SHP77 (cell line): ENCODE measurements around the gene ELP1.
"Not testable (repeated sequence)": the region's sequence is repeated elsewhere in the genome, so short reads cannot be mapped to it uniquely, and the experiment has no call there.

Source experiments
- DNase-seq, 2 experiments: peaks; one replicate each; lab custom pipeline; 2025; lab: John Stamatoyannopoulos, UW

ELP1 gene

DNA sequence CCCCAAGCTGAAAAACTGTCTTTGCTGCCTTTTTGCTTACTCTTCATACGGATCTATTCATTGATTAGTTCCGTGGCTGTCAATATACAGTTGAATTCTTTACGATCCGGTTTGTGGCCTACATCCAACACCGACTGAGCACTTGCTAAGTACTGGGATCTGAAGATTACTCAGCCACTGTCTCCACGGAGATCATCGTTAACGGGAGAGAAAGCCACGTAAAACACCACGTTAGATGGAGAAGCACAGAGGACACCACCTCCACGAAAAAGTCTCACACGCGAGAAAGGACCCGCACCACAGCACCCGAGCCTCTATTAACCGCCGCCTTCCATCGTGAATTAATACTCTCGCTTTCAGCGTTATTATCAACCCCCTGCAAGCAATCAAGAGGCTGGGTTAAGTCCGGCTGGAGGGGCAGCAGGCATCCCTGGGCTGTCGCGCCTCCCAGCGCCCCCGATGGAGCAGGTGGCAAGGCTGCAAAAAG lies 650 bp downstream of the ELP1 start:
- no peak for DNase-seq

DNA sequence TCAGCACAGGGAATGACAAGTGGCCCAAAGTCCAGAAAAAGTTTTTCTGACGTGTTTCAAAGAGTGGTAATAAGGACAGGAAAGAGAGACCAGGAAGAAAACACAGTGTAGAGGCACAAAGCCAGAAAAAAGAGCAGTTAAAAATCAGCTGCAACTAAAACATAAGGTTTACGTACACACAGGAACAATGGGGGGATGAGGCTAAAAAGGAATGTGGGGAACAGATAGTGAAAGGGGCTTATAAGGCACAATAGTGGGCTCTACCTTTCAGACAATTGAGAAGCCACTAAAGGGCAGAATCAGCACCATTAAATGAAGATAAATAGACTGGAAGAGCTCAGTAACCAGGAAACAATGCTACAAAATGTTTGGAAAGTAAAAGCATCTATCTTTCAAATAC lies 5.5 kb downstream of the ELP1 start:
- no peak for DNase-seq

DNA sequence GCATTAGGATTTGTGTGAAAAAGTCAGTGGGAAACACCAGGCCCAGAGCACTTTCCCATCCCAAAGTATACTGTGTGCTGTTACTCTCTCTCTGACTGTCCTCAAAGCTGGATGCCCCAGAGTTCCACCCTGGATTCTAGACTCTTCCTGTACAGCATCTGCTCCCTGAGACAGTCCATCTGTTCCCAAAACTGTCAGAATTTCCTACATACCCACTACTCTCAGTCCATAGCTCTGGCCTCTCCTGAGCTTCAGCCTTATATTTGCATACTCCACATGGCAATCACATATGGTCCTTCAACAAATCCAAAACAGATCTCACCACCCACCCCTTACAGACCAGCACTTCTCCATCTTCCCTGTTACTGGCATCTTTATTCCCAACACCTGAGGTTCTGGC lies 9.5 kb downstream of the ELP1 start:
- DNase-seq, result no peak

DNA sequence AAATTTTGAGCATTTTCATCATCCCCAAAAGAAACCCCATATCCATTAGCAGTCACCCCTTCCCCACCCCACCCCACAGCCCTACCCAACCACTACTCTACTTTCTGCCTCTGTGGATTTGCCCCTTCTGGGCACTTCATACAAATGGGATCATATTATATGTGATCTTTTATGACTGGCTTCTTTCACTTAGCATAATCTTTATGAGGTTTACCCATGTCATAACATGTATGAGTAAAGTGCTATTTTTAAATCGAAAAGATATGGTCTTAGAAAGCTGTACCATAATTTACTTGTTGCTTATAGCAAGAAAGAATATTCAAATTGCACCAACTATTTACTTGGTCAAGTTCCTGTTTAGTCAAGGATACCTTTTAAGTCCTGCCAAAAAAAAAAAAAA lies 12.7 kb downstream of the ELP1 start:
- no peak for DNase-seq

DNA sequence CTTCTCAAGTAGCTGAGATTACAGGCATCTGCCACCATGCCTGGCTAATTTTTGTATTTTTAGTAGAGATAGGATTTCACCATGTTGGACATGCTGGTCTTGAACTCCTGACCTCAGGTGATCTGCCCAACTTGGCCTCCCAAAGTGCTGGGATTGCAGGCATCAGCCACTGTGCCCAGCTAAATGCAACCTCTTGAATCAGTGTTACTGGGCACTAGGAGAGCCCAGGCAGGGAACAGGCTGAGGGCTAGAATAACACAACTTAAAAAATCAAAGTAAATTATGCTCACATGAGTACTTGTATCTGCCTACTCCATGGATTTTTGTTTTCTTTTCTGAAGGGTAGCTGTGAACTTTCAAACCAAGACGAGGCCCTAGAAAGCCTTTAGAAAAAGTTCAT lies 13.5 kb downstream of the ELP1 start:
- DNase-seq, result not testable (repeated sequence)

DNA sequence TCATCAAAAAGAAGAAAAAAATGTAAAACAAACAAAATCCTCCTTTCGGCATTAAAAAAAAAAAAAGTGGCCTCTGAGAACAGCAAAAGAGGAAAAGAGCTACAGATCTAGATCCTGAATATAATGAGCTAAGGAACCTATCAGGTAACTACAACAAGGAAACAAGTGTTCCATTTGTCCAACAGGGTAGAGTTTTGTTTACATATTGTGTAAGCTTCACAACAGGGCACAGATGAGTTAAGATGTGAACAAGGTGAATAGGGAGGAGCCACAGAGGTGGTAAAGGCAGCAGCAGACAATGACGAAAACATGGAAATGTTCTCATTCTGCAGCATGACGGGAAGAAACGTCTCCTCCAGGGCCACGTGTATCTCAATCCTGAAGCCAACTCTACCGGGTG lies 14.4 kb downstream of the ELP1 start:
- DNase-seq, result no peak

DNA sequence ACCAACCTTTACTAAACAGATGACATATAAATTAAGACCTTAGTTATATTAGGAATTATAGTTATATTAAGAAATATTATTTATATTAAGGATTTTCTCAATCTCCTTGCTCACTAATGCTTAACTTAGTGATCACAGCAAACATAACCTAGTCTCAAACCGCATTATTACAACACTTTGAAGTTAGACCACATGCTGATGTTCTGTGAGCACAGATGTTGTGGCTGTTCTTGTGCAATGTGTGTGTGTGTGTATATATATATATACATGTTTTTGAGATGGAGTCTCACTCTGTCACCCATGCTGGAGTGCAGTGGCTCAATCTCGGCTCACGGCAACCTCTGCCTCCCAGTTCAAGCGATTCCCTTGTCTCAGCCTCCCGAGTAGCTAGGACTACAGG lies 20.5 kb downstream of the ELP1 start:
- no peak for DNase-seq

DNA sequence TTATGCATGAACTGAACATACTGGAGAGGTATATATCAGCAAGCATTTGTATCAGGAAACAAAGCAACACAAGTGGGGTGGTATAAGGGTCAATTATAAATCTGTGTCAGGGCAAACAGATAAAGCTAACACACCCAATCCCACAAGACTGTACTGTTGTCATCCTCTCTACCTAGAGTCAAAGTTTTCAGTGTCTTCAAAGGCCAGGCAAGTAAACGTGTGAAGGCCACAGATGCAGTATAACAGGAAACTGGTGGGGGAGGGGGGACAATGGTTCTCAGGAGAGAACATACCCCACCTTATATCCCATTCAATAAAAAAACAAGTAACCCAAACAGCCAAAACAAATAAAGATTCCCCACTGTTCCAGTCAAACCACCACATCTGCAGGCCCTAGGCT lies 22.1 kb downstream of the ELP1 start:
- no peak for DNase-seq

DNA sequence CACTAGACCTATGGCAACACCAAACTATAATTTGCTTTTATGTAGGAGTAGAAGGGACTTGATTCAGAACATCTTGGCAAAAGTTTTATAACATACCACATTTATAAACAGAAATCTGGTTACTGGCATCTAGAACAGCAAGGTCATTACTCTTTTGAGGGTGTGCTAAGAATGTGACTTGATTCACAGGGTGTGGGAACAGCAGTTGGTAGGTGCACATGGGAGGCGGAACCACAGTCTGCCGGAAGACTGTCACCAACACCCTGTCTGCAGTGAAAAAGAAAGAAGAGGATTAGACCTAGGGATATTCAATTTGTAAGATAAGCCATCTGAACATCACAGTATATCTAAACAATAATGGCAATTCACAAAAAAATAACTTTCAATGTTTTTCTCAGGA lies 23.0 kb downstream of the ELP1 start:
- DNase-seq, result no peak

DNA sequence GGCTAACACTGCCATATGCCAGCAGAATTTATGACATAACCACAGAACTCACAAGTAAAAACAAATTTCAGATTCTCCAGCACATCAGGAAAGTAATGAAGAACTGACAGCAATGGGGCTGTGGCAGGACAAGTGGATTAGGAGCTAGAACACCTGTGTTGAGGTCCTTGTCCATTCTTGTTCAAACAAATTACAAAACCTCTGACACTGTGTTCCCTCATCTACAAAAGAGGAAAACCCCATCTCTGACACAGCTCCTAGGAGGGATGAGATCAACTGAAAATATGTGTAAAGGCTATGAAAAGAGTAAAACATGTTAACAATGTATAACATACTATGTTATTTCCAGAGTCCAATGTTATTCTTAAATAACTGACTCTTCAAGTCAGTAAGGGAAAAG lies 23.5 kb downstream of the ELP1 start:
- DNase-seq, result no peak

DNA sequence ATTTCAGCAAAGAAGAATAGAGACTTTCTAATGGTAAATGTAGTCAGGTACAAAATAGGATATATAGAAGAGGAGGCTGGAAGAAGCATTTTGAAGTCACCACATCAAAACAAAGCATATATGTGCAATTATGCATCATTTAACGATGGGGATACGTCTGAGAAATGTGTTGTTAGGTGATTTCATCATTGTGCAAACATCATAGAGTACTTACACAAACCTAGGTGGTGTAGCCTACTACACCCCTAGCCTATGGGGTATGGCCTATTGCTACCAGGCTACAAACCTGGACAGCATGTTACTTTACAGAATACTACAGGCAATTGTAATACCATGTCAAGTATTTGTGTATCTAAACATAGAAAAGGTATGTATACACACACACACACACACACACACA lies 28.4 kb downstream of the ELP1 start:
- DNase-seq, result no peak

DNA sequence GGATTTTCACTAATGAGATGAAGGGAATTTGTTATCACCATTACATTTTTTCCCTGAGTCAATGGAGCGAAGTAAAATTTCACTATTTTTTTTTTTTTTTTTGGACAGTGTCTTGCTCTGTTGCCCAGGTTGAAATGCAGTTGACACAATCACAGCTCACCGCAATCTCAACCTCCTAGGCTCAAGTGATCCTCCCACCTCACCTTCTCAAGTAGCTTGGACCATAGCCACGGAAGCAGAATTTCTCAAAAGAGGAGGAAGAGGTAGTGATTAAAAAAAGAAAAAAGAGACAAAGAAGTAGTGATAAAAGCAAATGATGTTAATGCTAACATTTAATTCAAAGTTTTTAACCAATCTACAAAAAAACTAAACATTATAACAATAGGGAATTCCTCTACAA lies 29.8 kb downstream of the ELP1 start:
- no peak for DNase-seq

DNA sequence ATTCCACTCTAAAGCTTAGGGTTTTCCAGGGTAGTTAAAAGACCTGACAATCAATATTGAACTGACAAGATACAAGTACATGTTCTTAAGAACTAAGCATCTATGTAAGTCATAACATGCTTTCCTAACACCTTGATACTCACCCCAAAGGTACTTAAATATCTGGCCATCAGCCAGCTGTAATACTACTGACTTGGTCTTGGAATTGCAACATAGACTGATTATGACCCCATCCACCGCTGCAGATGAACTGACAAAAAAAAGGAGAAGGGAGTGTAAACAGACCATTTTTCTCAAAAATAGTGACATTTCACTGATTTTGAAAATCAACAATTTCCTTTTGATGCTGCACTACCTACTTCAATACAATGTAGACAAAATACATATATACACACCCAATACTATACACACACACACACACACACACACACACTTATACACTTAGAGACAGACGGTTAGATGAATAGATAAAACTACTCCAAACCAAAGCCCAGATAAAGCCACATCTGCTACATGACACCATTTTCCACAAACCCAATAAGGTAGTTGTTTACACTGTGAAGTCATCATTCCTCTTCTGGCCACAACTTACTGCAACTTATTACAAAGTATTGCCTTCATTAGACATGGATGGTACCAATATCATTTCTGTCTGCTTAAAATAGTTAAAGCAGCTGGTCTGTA lies 30.4 kb downstream of the ELP1 start:
- DNase-seq, result no peak

DNA sequence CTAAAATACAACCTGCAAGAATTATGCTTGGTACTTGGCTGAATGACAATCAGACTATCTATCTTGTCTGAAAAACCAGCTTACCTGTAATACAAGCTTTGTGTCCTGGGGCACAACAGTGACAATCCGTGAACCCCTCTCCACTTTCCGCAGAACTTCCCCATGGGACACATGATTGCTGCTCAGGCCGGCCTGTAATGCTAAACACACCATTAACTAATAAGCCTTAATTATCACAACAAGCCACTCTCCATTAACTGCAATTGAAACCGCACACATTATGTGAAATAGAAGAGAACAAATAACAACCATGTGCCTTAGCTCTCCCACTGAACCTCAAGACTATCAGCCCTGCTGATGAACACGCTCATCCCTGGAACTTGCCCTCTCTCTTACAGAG lies 33.7 kb downstream of the ELP1 start:
- DNase-seq, result no peak

DNA sequence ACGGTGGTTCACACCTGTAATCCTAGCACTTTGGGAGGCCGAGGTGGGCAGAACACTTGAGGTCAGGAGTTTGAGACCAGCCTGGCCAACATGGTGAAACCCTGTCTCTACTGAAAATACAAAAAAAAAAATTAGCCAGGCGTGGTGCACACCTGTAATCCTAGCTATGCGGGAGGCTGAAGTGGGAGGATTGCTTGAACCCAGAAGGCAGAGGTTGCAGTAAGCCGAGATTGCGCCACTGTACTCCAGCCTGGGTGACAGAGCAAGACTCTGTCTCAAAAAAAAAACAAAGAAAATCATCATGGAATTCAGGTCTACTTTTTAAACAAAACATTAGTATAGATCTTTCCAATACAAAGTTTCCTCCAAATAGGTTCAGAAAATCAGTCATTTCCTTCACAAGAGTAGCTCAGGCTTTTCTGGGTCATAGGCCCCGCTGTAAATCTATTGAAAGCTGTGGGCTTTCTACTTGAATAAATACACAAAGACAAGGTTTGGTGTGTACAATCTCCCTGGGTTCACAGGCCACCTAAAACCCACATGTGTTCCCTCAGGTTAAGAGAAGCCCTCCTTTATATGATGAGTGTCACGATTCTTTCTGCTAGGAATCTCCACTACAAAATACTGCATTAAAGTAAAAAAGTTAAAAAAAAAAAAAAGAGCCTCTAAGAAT lies 34.8 kb downstream of the ELP1 start:
- DNase-seq, result not testable (repeated sequence)

DNA sequence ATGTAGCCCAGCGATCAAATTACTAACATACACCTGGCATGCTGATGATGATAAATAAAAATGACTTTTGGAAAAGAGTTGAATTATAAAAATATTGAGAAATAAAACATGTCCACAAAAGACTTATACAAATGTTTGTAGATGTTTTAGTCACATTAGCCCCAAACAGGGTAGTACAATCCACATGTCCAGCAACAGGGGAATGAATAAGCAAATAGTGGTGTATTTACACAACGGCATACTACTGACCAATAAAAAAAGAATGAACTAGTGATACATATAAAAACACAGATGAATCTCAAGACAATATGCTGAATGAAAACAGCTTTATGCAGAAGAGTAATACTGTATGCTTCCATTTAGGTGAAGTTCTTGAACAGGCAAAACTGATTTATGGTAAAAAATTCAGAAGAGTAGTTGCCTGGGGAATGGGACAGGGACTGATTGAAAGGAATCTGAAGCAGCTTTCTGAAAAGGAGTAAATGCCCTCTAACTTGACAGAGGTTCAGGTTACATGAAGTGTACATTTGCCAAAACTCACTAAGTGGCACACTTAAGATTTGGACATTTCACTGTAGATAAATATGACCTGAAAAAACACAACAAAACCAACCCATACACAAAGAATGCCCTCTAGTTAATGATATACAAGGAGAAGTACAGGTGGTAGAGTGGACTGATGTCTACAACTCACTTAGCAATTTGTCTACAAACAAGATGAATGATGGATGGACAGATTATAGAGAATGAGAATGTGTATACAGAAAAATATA lies 36.4 kb downstream of the ELP1 start:
- DNase-seq, result no peak

DNA sequence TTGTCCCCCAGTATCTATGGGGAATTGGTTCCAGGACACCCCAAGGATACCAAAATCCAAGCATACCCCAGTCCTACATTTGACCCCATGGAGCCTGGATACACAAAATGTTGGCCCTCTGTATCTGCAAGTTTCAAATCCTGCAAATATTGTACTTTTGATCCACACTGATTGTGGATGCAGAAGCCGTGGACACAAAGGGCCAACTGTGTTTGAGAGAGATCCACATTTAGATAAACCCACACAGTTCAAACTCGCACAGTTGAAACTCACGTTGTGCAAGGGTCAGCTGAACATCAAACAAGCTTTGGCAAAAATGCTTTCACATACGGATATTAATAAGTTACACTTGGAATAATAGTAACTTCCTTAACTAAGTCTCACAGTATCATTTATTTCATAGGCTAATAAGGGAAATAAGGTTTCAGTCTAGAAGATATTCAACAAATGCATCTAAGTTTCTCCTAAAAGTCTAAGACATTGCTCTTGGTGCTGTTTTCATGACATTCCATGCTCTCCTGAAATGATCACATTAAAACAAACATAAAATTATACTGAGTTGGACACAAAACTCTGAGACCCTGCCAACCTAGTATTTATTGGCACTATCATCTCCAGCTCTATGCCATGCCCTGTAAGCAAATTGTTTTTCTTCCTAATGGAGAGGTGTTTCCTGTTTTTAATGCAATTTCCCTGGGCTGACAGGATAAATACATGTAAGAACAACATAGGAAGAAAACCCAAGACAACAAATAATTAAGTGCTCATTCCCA lies 39.5 kb downstream of the ELP1 start:
- DNase-seq, result no peak

DNA sequence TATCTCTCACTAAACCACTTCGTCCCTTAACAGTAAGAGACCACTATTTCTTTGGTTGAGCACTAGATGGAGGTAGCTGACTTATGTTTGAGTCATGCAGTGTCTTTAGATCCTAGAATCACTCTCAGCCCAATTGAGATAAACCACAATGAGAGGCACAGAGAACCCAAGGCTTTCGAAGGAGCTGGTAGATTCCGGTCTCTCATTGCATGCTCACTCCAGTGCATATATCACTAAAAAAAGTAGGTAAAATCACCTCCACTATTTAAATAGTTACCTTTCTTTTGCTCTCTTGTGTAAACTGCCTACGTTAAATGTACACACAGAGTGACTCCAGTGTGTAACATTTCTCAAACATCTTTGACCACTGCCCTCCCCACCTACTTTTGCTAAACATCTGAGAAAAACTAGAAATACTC lies 44.3 kb downstream of the ELP1 start:
- no peak for DNase-seq

DNA sequence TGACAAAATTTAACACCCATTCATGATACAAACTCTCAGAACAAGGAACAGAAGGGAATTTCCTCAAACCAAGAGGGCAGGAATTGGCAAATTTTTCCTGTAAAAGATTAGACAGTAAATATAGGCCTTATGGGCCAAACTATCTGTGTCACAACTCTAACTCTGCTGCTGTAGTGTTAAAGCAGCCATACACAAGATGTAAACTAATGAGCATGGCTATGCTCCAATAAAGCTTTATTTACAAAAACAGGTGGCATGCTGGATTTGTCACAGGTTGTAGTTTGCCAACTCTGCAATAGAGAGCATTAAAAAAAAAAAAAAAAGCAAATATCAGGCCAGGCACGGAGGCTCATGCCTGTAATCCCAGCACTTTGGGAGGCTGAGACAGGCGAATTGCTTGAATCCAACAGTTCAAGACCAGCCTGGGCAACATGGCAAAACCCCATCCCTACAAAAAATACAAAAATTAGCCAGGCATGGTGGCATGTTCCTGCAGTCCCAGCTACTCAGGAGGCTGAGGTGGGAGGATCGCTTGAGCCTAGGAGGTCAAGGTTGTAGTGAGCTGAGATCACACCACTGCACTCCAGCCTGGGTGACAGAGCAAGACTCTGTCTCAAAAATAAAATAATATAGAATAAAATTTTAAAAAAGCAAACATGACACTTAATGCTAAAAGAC lies 47.2 kb downstream of the ELP1 start:
- DNase-seq, result not testable (repeated sequence)

DNA sequence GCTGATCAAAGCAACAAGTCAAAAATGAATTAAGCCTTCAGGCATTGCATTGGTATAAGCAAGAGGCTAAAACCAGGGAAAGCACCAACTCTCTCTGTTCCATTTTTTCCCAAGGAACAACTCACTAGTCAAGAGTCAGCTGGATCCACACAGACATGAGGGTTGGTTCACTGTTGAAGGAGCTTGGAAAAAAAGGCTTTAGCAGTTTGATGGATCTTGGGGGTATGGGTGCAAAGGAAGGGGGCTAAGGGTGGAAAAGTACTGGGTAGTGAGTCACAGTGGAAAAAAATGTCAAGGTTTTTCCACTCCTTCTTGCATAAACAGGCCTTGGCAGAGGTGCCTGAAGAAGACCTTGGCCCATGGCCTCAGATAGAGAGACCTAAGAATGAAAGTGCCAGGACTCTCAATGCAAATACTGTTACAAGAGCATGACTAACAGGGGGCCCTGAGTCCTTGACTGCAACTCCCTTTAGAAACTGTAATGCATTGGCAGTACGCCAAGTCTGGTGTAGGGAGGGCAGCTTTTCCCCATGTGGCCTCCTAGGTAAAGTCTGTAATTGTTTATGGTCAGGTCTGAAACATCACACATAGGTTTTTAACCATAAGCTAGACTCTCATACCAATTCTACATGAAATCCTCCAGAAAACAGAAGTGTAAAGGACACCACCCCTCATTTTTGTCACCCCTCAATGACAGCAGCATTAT lies 48.1 kb downstream of the ELP1 start:
- DNase-seq, result peak; percentile 74 to 78

DNA sequence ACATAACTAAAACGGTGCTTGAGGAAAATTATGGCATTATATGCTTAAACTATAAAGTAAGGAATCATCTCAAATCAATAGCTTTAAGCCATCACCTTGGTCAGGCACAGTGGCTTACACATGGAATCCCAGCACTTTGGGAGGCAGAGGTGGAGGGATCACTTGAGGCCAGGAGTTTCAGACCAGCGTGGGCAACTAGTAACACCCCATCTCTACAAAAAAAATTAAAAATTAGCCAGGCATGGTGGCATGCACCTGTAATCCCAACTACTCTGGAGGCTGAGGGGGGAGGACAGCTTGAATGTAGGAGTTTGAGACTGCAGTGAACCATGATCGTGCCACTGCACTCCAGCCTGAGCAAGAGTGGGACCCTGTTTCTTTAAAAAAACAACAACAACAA lies 49.2 kb downstream of the ELP1 start:
- no peak for DNase-seq
